ENCODE data around the gene BRD7.

The BRD7 gene

DNA sequence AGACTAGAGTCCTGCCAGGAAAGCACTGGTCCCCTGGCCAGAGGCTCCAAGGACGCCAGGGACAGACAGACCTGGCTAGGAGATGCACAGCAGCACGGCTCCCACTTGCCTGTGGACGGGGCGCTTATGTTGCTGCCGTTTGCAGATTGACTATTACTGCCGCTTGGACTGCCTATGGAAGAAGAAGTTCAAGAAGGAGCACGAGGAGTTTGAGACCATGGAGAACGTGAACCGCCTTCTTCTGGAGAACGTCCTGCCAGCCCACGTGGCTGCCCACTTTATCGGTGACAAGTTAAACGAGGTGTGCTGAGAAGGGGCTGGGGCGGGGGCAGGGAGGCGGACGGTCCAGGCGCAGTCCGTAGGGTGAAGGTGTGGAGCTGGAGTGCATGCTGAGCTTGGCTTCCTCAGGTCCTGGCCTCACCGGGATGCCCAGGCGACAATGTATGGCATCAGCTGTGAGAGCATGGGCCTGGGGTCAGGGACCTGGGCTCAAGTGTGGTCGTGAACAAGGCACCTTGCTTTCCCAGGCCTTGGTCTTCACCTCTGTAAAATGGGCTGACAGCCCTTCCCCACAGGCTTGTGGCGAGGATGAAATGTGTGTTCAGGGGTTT is 56.8 kb downstream of the BRD7 start:
- Histone ChIP-seq H3K36me3 (replicated peaks in 1 of 2; ENCODE audit: control insufficient read depth in 2 of 2, insufficient read depth in 2 of 2, low read length in 2 of 2) (peaks cover 26 to 51% of the 10 kb centered on the region in 2 donors), H4K8ac (ENCODE audit: low read depth, low read length) (peak overlapping the region; percentile 53), H3K18ac (ENCODE audit: low read length) (no peak overlapping the region), H3K27me3 (ENCODE audit: control insufficient read depth in 3 of 3, insufficient read depth in 3 of 3, low read depth in 1 of 3, low read length in 3 of 3) (no peaks in the 10 kb centered on the region), H2AK5ac (ENCODE audit: low read depth, low read length) (peak overlapping the region; percentile 52), H2BK12ac (ENCODE audit: low read length) (no peak overlapping the region), H3K79me1 (ENCODE audit: low read depth, low read length) (no peaks in the 10 kb centered on the region), H3K4ac (ENCODE audit: low read length) (no peak overlapping the region), H4K91ac (ENCODE audit: low read depth, low read length, poor library complexity) (peak overlapping the region; percentile 41), H2BK15ac (ENCODE audit: low read length) (no peak overlapping the region), H3K9ac (ENCODE audit: low read depth, low read length, poor library complexity) (no peak overlapping the region), H3K27ac (replicated peaks; ENCODE audit: low read length) (no peak overlapping the region), H2BK5ac (ENCODE audit: low read length) (no peak overlapping the region), H2AFZ (ENCODE audit: low read length) (no peak overlapping the region), H3K23ac (ENCODE audit: low read depth, low read length, poor library complexity) (peak overlapping the region; percentile 28), H3K4me2 (ENCODE audit: insufficient read depth, low read length, poor library complexity, severe bottlenecking) (no peak overlapping the region), H3K14ac (ENCODE audit: low read length) (no peak overlapping the region), H3K9me3 (replicated peaks in 1 of 2; ENCODE audit: control insufficient read depth in 2 of 2, insufficient read depth in 1 of 2, low read depth in 1 of 2, low read length in 2 of 2) (no peaks in the 10 kb centered on the region), H3K4me3 (ENCODE audit: low read length in 2 of 2) (no peak overlapping the region), H2BK120ac (ENCODE audit: low read depth, low read length) (no peak overlapping the region), H3K4me1 (ENCODE audit: control insufficient read depth in 2 of 2, insufficient read depth in 1 of 2, low read depth in 1 of 2, low read length in 2 of 2) (peaks cover 4 to 5% of the 10 kb centered on the region in 2 donors)
- DNase-seq (ENCODE audit: low spot score) = no peak
- WGBS, 2 donors (ENCODE audit: extremely low coverage in 2 of 2, insufficient read length in 2 of 2, insufficient replicate concordance in 1 of 2) = no CpG with 5 or more reads among the region's 22 CpGs

DNA sequence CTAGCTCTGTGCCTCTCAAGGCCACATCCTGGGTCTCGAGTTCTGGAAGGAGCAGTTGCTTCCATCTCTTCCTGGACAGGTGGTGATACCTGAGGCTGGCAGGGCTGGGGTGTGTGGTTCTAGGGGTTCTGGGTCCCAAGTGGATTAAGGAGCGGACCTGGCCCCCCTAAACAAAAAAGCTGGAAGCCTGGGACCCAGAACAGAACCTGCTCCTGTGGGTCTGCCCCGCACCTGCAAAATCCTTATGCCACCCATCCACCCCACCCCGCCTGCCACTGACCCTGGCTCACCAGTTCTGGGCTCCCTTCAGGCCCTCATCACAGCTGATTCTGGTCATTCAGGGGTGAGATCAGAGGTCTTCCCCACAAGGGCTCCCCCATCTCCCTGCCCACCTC is 57.7 kb downstream of the BRD7 start:
- peak overlapping the region; percentile 27 for H2BK5ac ChIP-seq (ENCODE audit: low read length)
- no peak overlapping the region for H4K91ac ChIP-seq (ENCODE audit: low read depth, low read length, poor library complexity)
- H2BK15ac ChIP-seq (ENCODE audit: low read length) = no peak overlapping the region
- no peaks in the 10 kb centered on the region for H3K79me1 ChIP-seq (ENCODE audit: low read depth, low read length)
- H3K4me1 ChIP-seq (ENCODE audit: control insufficient read depth in 2 of 2, insufficient read depth in 1 of 2, low read depth in 1 of 2, low read length in 2 of 2) = peaks cover 4 to 5% of the 10 kb centered on the region in 2 donors
- no peak overlapping the region for H2BK12ac ChIP-seq (ENCODE audit: low read length)
- H2BK120ac ChIP-seq (ENCODE audit: low read depth, low read length) = no peak overlapping the region
- no peak overlapping the region for H3K14ac ChIP-seq (ENCODE audit: low read length)
- peak overlapping the region; percentile 44 for H3K18ac ChIP-seq (ENCODE audit: low read length)
- WGBS, 2 donors (ENCODE audit: extremely low coverage in 2 of 2, insufficient read length in 2 of 2, insufficient replicate concordance in 1 of 2) = no CpG with 5 or more reads among the region's 4 CpGs
- no peak overlapping the region for H3K4ac ChIP-seq (ENCODE audit: low read length)
- no peaks in the 10 kb centered on the region for H3K9me3 ChIP-seq (replicated peaks in 1 of 2; ENCODE audit: control insufficient read depth in 2 of 2, insufficient read depth in 1 of 2, low read depth in 1 of 2, low read length in 2 of 2)
- no peak overlapping the region for H4K8ac ChIP-seq (ENCODE audit: low read depth, low read length)
- no peak overlapping the region for H3K23ac ChIP-seq (ENCODE audit: low read depth, low read length, poor library complexity)
- H3K9ac ChIP-seq (ENCODE audit: low read depth, low read length, poor library complexity) = no peak overlapping the region
- no peaks in the 10 kb centered on the region for H3K27me3 ChIP-seq (ENCODE audit: control insufficient read depth in 3 of 3, insufficient read depth in 3 of 3, low read depth in 1 of 3, low read length in 3 of 3)
- DNase-seq (ENCODE audit: low spot score) = no peak
- H3K4me2 ChIP-seq (ENCODE audit: insufficient read depth, low read length, poor library complexity, severe bottlenecking) = no peak overlapping the region
- no peak overlapping the region for H3K4me3 ChIP-seq (ENCODE audit: low read length in 2 of 2)
- no peak overlapping the region for H2AK5ac ChIP-seq (ENCODE audit: low read depth, low read length)
- peaks cover 19 to 42% of the 10 kb centered on the region in 2 donors for H3K36me3 ChIP-seq (replicated peaks in 1 of 2; ENCODE audit: control insufficient read depth in 2 of 2, insufficient read depth in 2 of 2, low read length in 2 of 2)
- no peak overlapping the region for H2AFZ ChIP-seq (ENCODE audit: low read length)
- H3K27ac ChIP-seq (replicated peaks; ENCODE audit: low read length) = no peak overlapping the region

DNA sequence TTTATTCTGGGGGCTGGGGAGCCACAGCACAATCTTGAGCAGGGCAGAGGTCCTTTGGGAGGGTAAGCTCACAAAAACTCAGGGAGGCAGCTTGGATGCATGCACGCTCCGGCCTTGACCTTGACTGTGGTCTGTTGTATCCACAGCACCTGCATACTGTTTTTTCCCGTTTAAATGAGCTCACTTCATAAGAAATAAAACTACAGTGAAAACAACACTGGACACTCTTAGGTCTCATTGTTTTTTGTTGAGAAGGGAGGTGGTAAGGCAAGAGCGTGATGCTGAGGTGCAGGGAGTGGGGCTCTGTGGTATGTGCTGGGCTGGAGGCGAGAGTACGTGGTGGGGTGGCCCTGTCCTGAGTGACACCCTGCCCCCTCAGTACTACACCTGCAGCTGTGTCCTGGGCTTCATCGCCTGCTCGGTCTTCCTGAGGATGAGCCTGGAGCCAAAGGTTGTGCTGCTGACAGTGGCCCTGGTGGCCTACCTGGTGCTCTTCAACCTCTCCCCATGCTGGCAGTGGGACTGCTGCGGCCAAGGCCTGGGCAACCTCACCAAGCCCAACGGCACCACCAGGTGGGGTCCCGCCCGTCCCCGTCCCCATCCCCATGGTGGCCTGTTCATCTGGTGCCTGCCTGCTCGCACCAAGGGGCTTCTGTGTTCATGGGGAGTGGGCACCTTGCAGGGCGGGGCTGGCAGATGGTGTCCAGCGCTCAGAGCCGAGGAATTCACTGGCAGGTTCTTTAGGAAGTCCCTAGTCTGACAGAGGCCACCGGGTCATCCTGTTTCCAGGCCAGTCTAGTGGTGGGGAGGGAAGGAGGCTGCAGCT is 58.3 kb downstream of the BRD7 start:
- Histone ChIP-seq H4K91ac (ENCODE audit: low read depth, low read length, poor library complexity) (no peak overlapping the region), H2BK15ac (ENCODE audit: low read length) (no peak overlapping the region), H3K36me3 (replicated peaks in 1 of 2; ENCODE audit: control insufficient read depth in 2 of 2, insufficient read depth in 2 of 2, low read length in 2 of 2) (peaks cover 16 to 36% of the 10 kb centered on the region in 2 donors), H2BK120ac (ENCODE audit: low read depth, low read length) (no peak overlapping the region), H3K4ac (ENCODE audit: low read length) (no peak overlapping the region), H3K27me3 (ENCODE audit: control insufficient read depth in 3 of 3, insufficient read depth in 3 of 3, low read depth in 1 of 3, low read length in 3 of 3) (no peaks in the 10 kb centered on the region), H3K79me1 (ENCODE audit: low read depth, low read length) (no peaks in the 10 kb centered on the region), H3K27ac (replicated peaks; ENCODE audit: low read length) (no peak overlapping the region), H2AFZ (ENCODE audit: low read length) (no peak overlapping the region), H3K9ac (ENCODE audit: low read depth, low read length, poor library complexity) (no peak overlapping the region), H2BK12ac (ENCODE audit: low read length) (no peak overlapping the region), H2BK5ac (ENCODE audit: low read length) (peak overlapping the region; percentile 27), H3K4me3 (ENCODE audit: low read length in 2 of 2) (no peak overlapping the region), H3K23ac (ENCODE audit: low read depth, low read length, poor library complexity) (peak overlapping the region; percentile 56), H4K8ac (ENCODE audit: low read depth, low read length) (no peak overlapping the region), H3K14ac (ENCODE audit: low read length) (no peak overlapping the region), H3K18ac (ENCODE audit: low read length) (peak overlapping the region; percentile 44), H3K9me3 (replicated peaks in 1 of 2; ENCODE audit: control insufficient read depth in 2 of 2, insufficient read depth in 1 of 2, low read depth in 1 of 2, low read length in 2 of 2) (no peaks in the 10 kb centered on the region), H3K4me2 (ENCODE audit: insufficient read depth, low read length, poor library complexity, severe bottlenecking) (peak overlapping the region; percentile 14), H2AK5ac (ENCODE audit: low read depth, low read length) (peak overlapping the region; percentile 14), H3K4me1 (ENCODE audit: control insufficient read depth in 2 of 2, insufficient read depth in 1 of 2, low read depth in 1 of 2, low read length in 2 of 2) (peaks cover 4 to 5% of the 10 kb centered on the region in 2 donors)
- no peak for DNase-seq (ENCODE audit: low spot score)
- no CpG with 5 or more reads among the region's 18 CpGs for WGBS, 2 donors (ENCODE audit: extremely low coverage in 2 of 2, insufficient read length in 2 of 2, insufficient replicate concordance in 1 of 2)
